Transverse colon (tissue), 4 donors: ENCODE results near the gene CFAP99. TPM values are rescaled to one million over a fixed set of nuclear protein-coding genes. Genes with fewer than 3 reads are reported as not detected.
"Not testable (repeated sequence)": the region's sequence is repeated elsewhere in the genome, so short reads cannot be mapped to it uniquely, and the experiment has no call there.

Experiments
- DNase-seq: peaks from one replicate; pipeline ENCODE4 v3.0.0-alpha.2; 2019
- H3K27ac ChIP-seq, 4 donors: fragments of 200-600 bp; sonication (generic); 2 replicates each; pipeline ENCODE4 v1.5.1; 2016 to 2018; ENCODE audit warnings: inconsistent platforms in 4 of 4
- H3K27me3 ChIP-seq: fragments of 200-600 bp; sonication (generic); 2 replicates; pipeline ENCODE4 v1.5.1; 2017; ENCODE audit warnings: inconsistent platforms
- H3K36me3 ChIP-seq, 4 donors: fragments of 200-600 bp; sonication (generic); 2 replicates each; pipeline ENCODE4 v1.5.1; 2017 to 2019; ENCODE audit warnings: inconsistent platforms in 4 of 4
- H3K4me1 ChIP-seq, 4 donors: fragments of 200-600 bp; sonication (generic); 2 replicates each; pipeline ENCODE4 v1.5.1; 2017 to 2020; ENCODE audit warnings: inconsistent platforms in 4 of 4
- H3K4me3 ChIP-seq, 4 donors: fragments of 200-600 bp; sonication (generic); 1 replicate in 1 of 4; 2 replicates in 3 of 4; pipeline versions ENCODE4 v1.5.1 to v1.6.1; 2017 to 2019; ENCODE audit warnings: inconsistent platforms in 4 of 4
- H3K9me3 ChIP-seq, 2 donors: fragments of 200-600 bp; sonication (generic); 2 replicates each; pipeline ENCODE4 v1.5.1; 2017 to 2019; ENCODE audit warnings: inconsistent platforms in 2 of 2
- EP300 ChIP-seq: sonication (generic); formaldehyde crosslinking; IDR thresholded peaks from one replicate; pipeline ENCODE4 v1.6.1; 2017; ENCODE audit warnings: antibody characterized with exemption, low read depth
- POLR2A ChIP-seq: fragments of 450-650 bp; IDR thresholded peaks from one replicate; pipeline ENCODE4 v1.6.1; 2016; ENCODE audit warnings: antibody characterized with exemption, mild to moderate bottlenecking, moderate library complexity
- POLR2AphosphoS5 ChIP-seq, 3 donors: sonication (generic); formaldehyde crosslinking; IDR thresholded peaks; one replicate each; pipeline ENCODE4 v1.6.1; 2016; ENCODE audit warnings: antibody characterized with exemption in 3 of 3
- WGBS, 2 donors: methylation state at CpG; one replicate each; pipeline ENCODE4 v1.1.5; 2018; ENCODE audit warnings: low coverage in 1 of 2; 5-methylcytosine and 5-hydroxymethylcytosine counted together
- in situ Hi-C, 4 donors: fragments of 200-750 bp; cut with MboI; loops; one replicate each; pipeline versions ENCODE4 v1.15.0 to v1.15.1; 2017; ENCODE audit warnings: low sequenced_read_pairs in 3 of 4, low pct_ligation_motif_present in 1 of 4, low pct_unique_long_range_greater_than_20kb in 1 of 4
- intact Hi-C: fragments of 100-400 bp; cut with DNase I; formaldehyde crosslinking; loops from one replicate; pipeline ENCODE4 v1.15.1; 2023; ENCODE audit warnings: low total_unique reads
- total RNA-seq, 4 donors: library from RNA; depleted of rRNA; stranded (reverse); fragments of >200 nt; gene quantifications; one replicate each; pipeline ENCODE4 v1.1.0, GENCODE V29; 2016
- TF ChIP-seq, protein P1 (sequence below), 5 experiments: fragments of 200-600 bp in 3 of 5; fragments of 450-650 bp in 2 of 5; sonication (generic) in 3 of 5; IDR thresholded peaks; 1 replicate in 2 of 5; 2 replicates in 3 of 5; pipeline ENCODE4 v1.5.1; 2016 to 2017; ENCODE audit warnings: antibody characterized with exemption in 5 of 5, inconsistent platforms in 3 of 5, mild to moderate bottlenecking in 2 of 5, moderate library complexity in 1 of 5

CFAP99 gene
- total RNA-seq, 4 donors from 2014 or later: 0.32 to 0.82 (median 0.60) TPM; not detected in 1

DNA sequence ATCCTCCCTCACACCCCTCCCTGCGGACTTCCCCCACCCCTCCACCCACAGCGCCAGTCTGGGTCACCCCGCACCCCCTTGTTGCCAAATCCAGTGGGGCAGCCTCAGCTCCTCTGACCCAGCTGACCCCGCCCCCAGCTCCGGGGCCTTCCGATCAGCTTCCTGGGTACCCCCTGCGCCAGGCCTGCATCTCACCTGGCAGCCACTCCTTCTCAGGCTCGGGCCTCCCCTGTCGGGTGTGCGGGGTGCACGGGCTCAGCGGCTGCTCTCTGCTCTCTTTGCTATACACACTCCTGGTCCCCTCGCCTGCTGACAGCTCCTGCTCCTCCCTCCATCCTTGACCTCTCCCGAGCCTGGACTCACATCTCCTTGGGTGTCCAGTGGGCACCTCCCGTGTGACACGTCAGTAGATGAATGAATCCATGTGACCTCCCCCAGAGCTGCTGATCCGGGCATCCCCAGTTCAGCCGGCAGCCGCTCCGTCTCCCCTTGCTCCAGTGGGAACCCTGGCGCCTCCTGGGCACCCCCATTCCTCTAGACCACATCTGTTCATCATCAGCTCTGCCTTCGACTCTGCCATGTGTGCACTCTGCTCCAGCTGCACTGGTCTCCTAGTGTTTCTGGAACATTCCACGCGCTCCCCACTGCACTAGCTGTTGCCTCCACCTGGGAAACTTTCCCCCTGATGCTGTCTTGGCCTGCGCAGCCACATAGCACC, 9.9 kb downstream of the CFAP99 start:
- in situ Hi-C loops: loop anchor here in 1 of 4 donors (25.0 kb wide), 1 partner anchor 216 kb away; no protein-coding TSS in a partner anchor
- DNase-seq: no peak
- Histone ChIP-seq H3K9me3 (no peaks in the 10 kb centered on the region), H3K4me3 (no peak overlapping the region), H3K27me3 (peaks cover 4% of the 10 kb centered on the region), H3K36me3 (no peaks in the 10 kb centered on the region), H3K27ac (no peak overlapping the region), H3K4me1 (no peaks in the 10 kb centered on the region)
- TF ChIP-seq POLR2AphosphoS5 (IDR thresholded peaks at IDR 0.05) (no peak), EP300 (no peak), POLR2A (no peak)
- TF ChIP-seq, protein P1, sequence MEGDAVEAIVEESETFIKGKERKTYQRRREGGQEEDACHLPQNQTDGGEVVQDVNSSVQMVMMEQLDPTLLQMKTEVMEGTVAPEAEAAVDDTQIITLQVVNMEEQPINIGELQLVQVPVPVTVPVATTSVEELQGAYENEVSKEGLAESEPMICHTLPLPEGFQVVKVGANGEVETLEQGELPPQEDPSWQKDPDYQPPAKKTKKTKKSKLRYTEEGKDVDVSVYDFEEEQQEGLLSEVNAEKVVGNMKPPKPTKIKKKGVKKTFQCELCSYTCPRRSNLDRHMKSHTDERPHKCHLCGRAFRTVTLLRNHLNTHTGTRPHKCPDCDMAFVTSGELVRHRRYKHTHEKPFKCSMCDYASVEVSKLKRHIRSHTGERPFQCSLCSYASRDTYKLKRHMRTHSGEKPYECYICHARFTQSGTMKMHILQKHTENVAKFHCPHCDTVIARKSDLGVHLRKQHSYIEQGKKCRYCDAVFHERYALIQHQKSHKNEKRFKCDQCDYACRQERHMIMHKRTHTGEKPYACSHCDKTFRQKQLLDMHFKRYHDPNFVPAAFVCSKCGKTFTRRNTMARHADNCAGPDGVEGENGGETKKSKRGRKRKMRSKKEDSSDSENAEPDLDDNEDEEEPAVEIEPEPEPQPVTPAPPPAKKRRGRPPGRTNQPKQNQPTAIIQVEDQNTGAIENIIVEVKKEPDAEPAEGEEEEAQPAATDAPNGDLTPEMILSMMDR (IDR thresholded peaks at IDR 0.05): no peak
- intact Hi-C loops: no loop called here
- WGBS, 2 donors: 82% methylated on average over 2 to 25 of the region's 25 CpGs

DNA sequence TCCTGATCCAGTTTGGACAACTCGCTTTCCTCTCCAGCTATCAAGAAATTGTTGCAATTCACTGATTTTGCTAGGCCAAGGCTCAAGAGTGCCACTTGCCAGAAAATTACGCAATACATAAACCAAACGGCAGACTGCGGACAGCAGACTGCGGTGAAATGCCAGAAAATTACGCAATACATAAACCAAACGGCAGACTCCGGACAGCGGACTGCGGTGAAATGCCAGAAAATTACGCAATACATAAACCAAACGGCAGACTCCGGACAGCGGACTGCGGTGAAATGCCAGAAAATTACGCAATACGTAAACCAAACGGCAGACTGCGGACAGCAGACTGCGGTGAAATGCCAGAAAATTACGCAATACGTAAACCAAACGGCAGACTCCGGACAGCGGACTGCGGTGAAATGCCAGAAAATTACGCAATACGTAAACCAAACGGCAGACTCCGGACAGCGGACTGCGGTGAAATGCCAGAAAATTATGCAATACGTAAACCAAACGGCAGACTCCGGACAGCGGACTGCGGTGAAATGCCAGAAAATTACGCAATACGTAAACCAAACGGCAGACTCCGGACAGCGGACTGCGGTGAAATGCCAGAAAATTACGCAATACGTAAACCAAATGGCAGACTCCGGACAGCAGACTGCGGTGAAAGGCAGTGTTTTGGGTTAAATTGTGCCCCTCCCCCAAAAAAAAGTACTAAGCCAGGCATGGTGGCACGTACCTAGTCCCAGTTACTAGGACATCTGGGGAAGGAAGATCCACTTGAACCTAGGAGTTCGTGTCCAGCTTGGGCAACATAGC, 11.4 kb downstream of the CFAP99 start:
- H3K27me3 ChIP-seq, H3K27ac ChIP-seq, H3K4me1 ChIP-seq, intact Hi-C loops, H3K4me3 ChIP-seq, H3K36me3 ChIP-seq, H3K9me3 ChIP-seq: not testable (repeated sequence)
- peak; percentile 30 for DNase-seq
- WGBS, 2 donors: 60 to 70% methylated on average over 4 to 21 of the region's 49 CpGs
- in situ Hi-C loops: loop anchor here in 1 of 4 donors (25.0 kb wide), 1 partner anchor 218 kb away; no protein-coding TSS in a partner anchor

DNA sequence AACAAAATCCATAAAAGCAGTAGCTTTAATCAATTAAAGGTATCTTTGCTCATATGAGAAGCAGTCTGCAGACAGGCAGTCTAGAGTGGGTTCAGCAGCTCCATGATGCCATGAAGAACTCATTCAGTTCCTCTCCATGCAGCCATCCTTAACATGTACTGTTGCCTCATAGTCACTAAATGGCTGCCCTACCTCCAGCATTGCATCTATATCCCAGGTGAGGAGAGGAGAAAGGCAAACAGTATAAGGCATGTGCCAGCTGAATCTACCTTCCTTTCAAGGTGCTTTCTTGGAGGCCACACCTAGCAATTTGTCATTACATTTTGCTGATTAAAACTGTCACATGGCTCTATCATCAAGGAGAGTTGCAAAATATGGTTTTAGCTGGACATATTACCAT, 13.2 kb downstream of the CFAP99 start:
- TF ChIP-seq, protein P1 (IDR thresholded peaks at IDR 0.05): no peak
- TF ChIP-seq EP300 (no peak), POLR2A (no peak), POLR2AphosphoS5 (IDR thresholded peaks at IDR 0.05) (no peak)
- intact Hi-C loops (no loop called here), in situ Hi-C loops (loop anchor here in 1 of 4 donors (25.0 kb wide), 1 partner anchor 220 kb away; no protein-coding TSS in a partner anchor)
- Histone ChIP-seq H3K4me1 (no peaks in the 10 kb centered on the region), H3K27ac (no peak overlapping the region), H3K4me3 (no peak overlapping the region), H3K9me3 (no peaks in the 10 kb centered on the region), H3K27me3 (no peaks in the 10 kb centered on the region), H3K36me3 (no peaks in the 10 kb centered on the region)
- DNase-seq: no peak

DNA sequence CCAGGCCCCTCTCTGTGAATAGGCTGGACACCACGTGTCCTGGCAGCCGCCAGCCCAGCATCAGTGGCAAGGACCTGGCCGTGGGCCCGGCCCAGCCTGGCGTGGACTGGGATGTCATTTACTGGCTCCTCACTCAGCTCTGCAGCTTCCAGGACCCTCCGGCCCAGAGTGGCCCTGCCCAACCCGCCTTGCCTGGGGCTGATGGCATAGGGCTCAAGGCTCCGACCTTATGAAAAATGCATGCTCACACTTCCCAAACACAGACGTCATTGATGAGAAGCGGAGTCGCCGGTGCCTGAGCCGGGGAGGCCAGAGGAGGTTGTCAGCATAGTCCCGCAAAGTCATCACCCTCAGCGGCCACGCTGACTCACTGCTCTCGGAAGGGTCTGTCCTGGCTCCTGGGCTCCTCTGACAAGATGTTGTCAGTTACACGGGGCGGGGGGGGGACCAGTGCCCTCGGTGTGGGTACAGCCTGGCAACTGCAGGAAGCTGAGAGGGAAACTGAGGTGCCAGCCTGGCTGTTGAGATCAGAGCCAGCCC, 14.3 kb downstream of the CFAP99 start:
- no peaks in the 10 kb centered on the region for H3K27me3 ChIP-seq
- in situ Hi-C loops (loop anchor here in 1 of 4 donors (25.0 kb wide), 1 partner anchor 221 kb away; no protein-coding TSS in a partner anchor), intact Hi-C loops (no loop called here)
- H3K27ac ChIP-seq: no peak overlapping the region
- no peak for TF ChIP-seq POLR2A
- no peak for TF ChIP-seq EP300
- TF ChIP-seq, protein P1 (IDR thresholded peaks at IDR 0.05): no peak
- no peak for TF ChIP-seq POLR2AphosphoS5 (IDR thresholded peaks at IDR 0.05)
- no peaks in the 10 kb centered on the region for H3K9me3 ChIP-seq
- DNase-seq: no peak
- H3K36me3 ChIP-seq: no peaks in the 10 kb centered on the region
- 90% methylated on average over 17 of the region's 20 CpGs; no CpG with 5 or more reads in 1 of the 2 donors for WGBS, 2 donors
- no peak overlapping the region for H3K4me3 ChIP-seq
- no peaks in the 10 kb centered on the region for H3K4me1 ChIP-seq
